ENCODE measurements around the gene RPS6KA5.

GRCh38 chr14:90829677-90830076, 230.8 kb downstream of the RPS6KA5 start:
- no peak for TF ChIP-seq CTCF (IDR thresholded peaks at IDR 0.05)
- TF ChIP-seq EP300 (IDR thresholded peaks at IDR 0.05), result no peak
- TF ChIP-seq POLR2A (IDR thresholded peaks at IDR 0.05), result no peak
- TF ChIP-seq POLR2AphosphoS5 (IDR thresholded peaks at IDR 0.05), result no peak

Data from stomach (tissue), 4 donors.